ENCODE measurements around the gene CLDN11. TPM values are rescaled to one million over a fixed set of nuclear protein-coding genes. Genes with fewer than 3 reads are reported as not detected.

Gene CLDN11
- 100 to 1,000 TPM in 1 of 2 donors, 10 to 100 TPM in 1; 11.8 to 668 TPM for total RNA-seq

- Histone ChIP-seq H3K27me3 (replicated peaks; ENCODE audit: insufficient read depth) (no peaks in the 10 kb centered on the region), H3K4me3 (peak within 1 kb of the TSS; percentile 35 to 43), H3K4me1 (replicated peaks) (peaks cover 4% of the 10 kb centered on the region), H3K27ac (peak within 1 kb of the TSS; percentile 56 to 75), H3K9me3 (no peaks in the 10 kb centered on the region), H3K36me3 (no peaks in the 10 kb centered on the region)
- TF ChIP-seq, protein P1, sequence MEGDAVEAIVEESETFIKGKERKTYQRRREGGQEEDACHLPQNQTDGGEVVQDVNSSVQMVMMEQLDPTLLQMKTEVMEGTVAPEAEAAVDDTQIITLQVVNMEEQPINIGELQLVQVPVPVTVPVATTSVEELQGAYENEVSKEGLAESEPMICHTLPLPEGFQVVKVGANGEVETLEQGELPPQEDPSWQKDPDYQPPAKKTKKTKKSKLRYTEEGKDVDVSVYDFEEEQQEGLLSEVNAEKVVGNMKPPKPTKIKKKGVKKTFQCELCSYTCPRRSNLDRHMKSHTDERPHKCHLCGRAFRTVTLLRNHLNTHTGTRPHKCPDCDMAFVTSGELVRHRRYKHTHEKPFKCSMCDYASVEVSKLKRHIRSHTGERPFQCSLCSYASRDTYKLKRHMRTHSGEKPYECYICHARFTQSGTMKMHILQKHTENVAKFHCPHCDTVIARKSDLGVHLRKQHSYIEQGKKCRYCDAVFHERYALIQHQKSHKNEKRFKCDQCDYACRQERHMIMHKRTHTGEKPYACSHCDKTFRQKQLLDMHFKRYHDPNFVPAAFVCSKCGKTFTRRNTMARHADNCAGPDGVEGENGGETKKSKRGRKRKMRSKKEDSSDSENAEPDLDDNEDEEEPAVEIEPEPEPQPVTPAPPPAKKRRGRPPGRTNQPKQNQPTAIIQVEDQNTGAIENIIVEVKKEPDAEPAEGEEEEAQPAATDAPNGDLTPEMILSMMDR (IDR thresholded peaks at IDR 0.05) = peak in 2 of 4 experiments; percentile 3 to 17
- TF ChIP-seq POLR2AphosphoS5 (IDR thresholded peaks at IDR 0.05) (no peak), POLR2A (IDR thresholded peaks at IDR 0.05) (no peak)
- DNase-seq (ENCODE audit: low spot score) = peak; percentile 30
- WGBS = 4% methylated on average over 49 of the region's 79 CpGs
- intact Hi-C loops (cut with DNase I) = no loop called here
Measured at GRCh38 chr3:170418422-170419398, at the start of gene CLDN11. TSS of gene CLDN11 (plus strand) at chr3:170418868. CDS start at chr3:170419067, 199 bp downstream.

- intact Hi-C loops (cut with DNase I) = no loop called here
- Histone ChIP-seq H3K36me3 (no peaks in the 10 kb centered on the region), H3K27me3 (replicated peaks; ENCODE audit: insufficient read depth) (no peaks in the 10 kb centered on the region), H3K4me3 (no peak overlapping the region), H3K4me1 (replicated peaks) (no peaks in the 10 kb centered on the region), H3K27ac (no peak overlapping the region), H3K9me3 (no peaks in the 10 kb centered on the region)
- no peak for TF ChIP-seq POLR2A (IDR thresholded peaks at IDR 0.05)
- TF ChIP-seq, protein P1 (IDR thresholded peaks at IDR 0.05) = no peak
- TF ChIP-seq POLR2AphosphoS5 (IDR thresholded peaks at IDR 0.05) = no peak
- 79% methylated on average over 2 of the region's 2 CpGs for WGBS
- DNase-seq (ENCODE audit: low spot score) = no peak
Measured at GRCh38 chr3:170368921-170369320, 49.7 kb upstream of the CLDN11 start.

DNA sequence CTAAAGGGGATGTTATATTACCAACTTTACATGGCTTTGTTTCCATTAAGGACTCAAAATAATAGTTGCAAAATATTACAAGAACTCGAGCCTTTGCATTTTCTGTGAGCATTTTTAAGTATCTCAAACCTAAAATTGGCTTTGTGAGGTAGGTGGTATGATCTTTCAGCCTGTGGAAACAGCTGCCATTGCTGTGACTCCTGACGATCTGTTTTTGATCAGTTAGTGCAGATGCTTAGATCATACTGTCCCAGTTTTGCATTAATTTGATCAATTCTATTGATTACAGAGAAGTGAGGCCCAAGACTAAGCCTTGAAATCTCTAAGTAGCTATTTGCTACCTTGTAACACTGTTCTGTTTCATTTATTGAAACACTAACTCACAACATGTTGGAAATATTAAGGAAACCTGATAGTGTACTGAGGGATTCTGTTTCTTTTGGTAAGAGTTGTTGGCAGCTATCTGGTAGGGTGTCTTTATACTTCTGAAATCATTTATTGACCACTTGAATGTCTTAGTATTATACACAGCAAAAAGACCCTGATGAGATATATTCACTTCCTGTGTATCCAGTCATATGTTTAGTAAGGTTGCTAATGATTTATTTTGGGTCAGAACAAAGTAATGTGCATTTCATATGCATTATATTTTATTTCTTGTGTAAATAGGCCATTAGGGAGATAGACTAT is 46.3 kb upstream of the CLDN11 start:
- Histone ChIP-seq H3K4me3 (no peak overlapping the region), H3K9me3 (no peaks in the 10 kb centered on the region), H3K27me3 (replicated peaks; ENCODE audit: insufficient read depth) (no peaks in the 10 kb centered on the region), H3K27ac (no peak overlapping the region), H3K36me3 (no peaks in the 10 kb centered on the region), H3K4me1 (replicated peaks) (no peaks in the 10 kb centered on the region)
- no peak for TF ChIP-seq POLR2AphosphoS5 (IDR thresholded peaks at IDR 0.05)
- TF ChIP-seq, protein P1 (IDR thresholded peaks at IDR 0.05) = no peak
- no peak for TF ChIP-seq POLR2A (IDR thresholded peaks at IDR 0.05)
- WGBS = 51% methylated on average over 2 of the region's 2 CpGs
- DNase-seq (ENCODE audit: low spot score) = no peak
- intact Hi-C loops (cut with DNase I) = no loop called here

GRCh38 chr3:170383567-170383966 is 35.1 kb upstream of the CLDN11 start:
- Histone ChIP-seq H3K9me3 (no peaks in the 10 kb centered on the region), H3K36me3 (no peaks in the 10 kb centered on the region), H3K27ac (no peak overlapping the region), H3K4me3 (no peak overlapping the region), H3K4me1 (replicated peaks) (no peaks in the 10 kb centered on the region), H3K27me3 (replicated peaks; ENCODE audit: insufficient read depth) (no peaks in the 10 kb centered on the region)
- intact Hi-C loops (cut with DNase I) = no loop called here
- TF ChIP-seq POLR2A (IDR thresholded peaks at IDR 0.05) = no peak
- no peak for DNase-seq (ENCODE audit: low spot score)
- WGBS = 96% methylated on average over 1 of the region's 1 CpG

DNA sequence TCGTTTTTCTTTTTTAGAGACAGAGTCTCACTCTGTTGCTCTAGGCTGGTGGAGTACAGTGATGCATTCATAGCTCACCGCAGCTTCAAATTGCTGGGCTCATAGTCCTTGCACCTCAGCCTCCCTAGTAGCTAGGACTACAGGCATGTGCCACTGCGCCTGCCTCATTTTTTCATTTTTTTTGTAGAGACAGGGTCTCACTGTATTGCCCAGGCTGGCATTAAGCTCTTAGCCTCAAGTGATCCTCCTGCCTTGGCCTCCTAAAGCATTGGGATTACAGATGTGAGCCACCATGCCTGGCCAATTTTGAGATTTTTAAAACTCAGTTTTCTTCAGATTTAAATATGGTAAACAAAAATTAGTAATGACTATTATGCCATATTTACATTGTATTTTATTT is 32.2 kb upstream of the CLDN11 start:
- H3K27ac ChIP-seq = no peak overlapping the region
- DNase-seq (ENCODE audit: low spot score) = no peak
- H3K36me3 ChIP-seq = no peaks in the 10 kb centered on the region
- no peaks in the 10 kb centered on the region for H3K4me1 ChIP-seq (replicated peaks)
- intact Hi-C loops (cut with DNase I) = no loop called here
- H3K9me3 ChIP-seq = no peaks in the 10 kb centered on the region
- no peak overlapping the region for H3K4me3 ChIP-seq
- no peaks in the 10 kb centered on the region for H3K27me3 ChIP-seq (replicated peaks; ENCODE audit: insufficient read depth)
- 97% methylated on average over 3 of the region's 3 CpGs for WGBS
- TF ChIP-seq POLR2AphosphoS5 (IDR thresholded peaks at IDR 0.05) = no peak
- TF ChIP-seq POLR2A (IDR thresholded peaks at IDR 0.05) = no peak
- TF ChIP-seq, protein P1 (IDR thresholded peaks at IDR 0.05) = no peak

All from prostate gland (tissue), 2 donors.